Thyroid gland (tissue), 4 donors: ENCODE measurements around the gene P2RX7.

Source experiments
- CTCF ChIP-seq, 6 experiments: fragments of 200-600 bp in 3 of 6; fragments of 450-650 bp in 3 of 6; sonication (generic) in 3 of 6; IDR thresholded peaks; one replicate each; pipeline ENCODE4 v1.5.1; 2016 to 2019; ENCODE audit warnings: antibody characterized with exemption in 6 of 6, mild to moderate bottlenecking in 2 of 6, inconsistent platforms in 1 of 6, moderate library complexity in 1 of 6
- POLR2A ChIP-seq, 2 donors: fragments of 450-650 bp; IDR thresholded peaks; one replicate each; pipeline ENCODE4 v1.6.1; 2017; ENCODE audit warnings: antibody characterized with exemption in 2 of 2, mild to moderate bottlenecking in 2 of 2, moderate library complexity in 1 of 2

- TF ChIP-seq CTCF (IDR thresholded peaks at IDR 0.05) (no peak), POLR2A (IDR thresholded peaks at IDR 0.05) (no peak)
Observed at GRCh38 chr12:121170611-121171260, 38.1 kb downstream of the P2RX7 start.
